GM10266 (cell line): Measurements from ENCODE around the gene CD300LG.
"Not testable (repeated sequence)": the region's sequence is repeated elsewhere in the genome, so short reads cannot be mapped to it uniquely, and the experiment has no call there.

ENCODE experiments used
- DNase-seq: peaks from one replicate; pipeline ENCODE4 v3.0.0; 2012; ENCODE audit errors: extremely low spot score
- CTCF ChIP-seq: IDR thresholded peaks from 2 replicates; pipeline ENCODE4 v1.5.1; 2012; ENCODE audit warnings: mild to moderate bottlenecking, low read depth; ENCODE audit not compliant: control insufficient read depth, insufficient read depth; ENCODE audit errors: missing control alignments

The CD300LG gene

GRCh38 chr17:43892647-43892952 is 45.6 kb downstream of the CD300LG start:
- TF ChIP-seq CTCF, result no peak
- no peak for DNase-seq

GRCh38 chr17:43894494-43894893 is 47.5 kb downstream of the CD300LG start:
- DNase-seq, result not testable (repeated sequence)

GRCh38 chr17:43897831-43898230 is 50.9 kb downstream of the CD300LG start:
- TF ChIP-seq CTCF, result no peak
- DNase-seq, result no peak

GRCh38 chr17:43898446-43898845 is 51.5 kb downstream of the CD300LG start:
- DNase-seq, result no peak
- no peak for TF ChIP-seq CTCF

- no peak for TF ChIP-seq CTCF
- DNase-seq, result peak; percentile 90
Measured at GRCh38 chr17:43900183-43900857, 53.3 kb downstream of the CD300LG start.

GRCh38 chr17:43900858-43901754 is 54.1 kb downstream of the CD300LG start:
- no peak for DNase-seq
- no peak for TF ChIP-seq CTCF

GRCh38 chr17:43901861-43902589 is 55.0 kb downstream of the CD300LG start:
- no peak for DNase-seq
- TF ChIP-seq CTCF, result no peak
